ENCODE data around the gene AMPD3.

The AMPD3 gene

DNA sequence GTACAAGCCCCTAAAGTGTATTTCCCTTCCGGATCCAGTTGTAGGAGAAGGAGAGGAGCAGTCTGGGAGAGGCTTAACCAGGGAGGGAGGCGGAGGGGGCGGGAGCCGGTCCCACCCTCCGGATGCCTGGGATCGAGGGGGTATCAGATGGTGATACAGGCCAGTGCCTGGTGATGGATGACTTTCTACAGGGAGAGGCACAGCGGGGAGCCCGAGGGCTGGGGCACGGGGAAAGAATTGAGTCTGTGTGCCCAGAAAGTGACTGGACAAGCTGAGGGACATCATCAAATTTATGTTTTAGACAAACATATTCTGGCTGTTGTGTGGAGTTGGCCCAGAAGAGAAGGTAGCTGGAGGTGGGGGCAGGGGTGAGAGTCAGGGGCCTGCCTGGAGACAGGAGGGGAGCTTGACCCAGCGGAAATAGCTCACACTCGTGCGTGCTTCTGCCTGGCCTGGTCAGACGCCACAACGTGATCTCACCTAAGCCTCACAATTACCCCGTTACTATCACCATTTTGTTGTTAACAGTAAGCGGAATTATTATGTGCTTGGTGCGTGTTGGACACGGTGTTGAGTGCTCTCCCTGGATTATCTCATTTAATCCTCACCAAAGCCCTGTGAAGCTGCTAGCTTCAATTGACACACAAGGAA lies 42.4 kb downstream of the AMPD3 start:
- H3K27ac ChIP-seq (ENCODE audit: poor library complexity, severe bottlenecking): no peak overlapping the region
- DNase-seq (ENCODE audit: low spot score) (no peak), ATAC-seq (ENCODE audit: low read depth) (no peak)
- H3K27me3 ChIP-seq (ENCODE audit: insufficient read depth, poor library complexity, severe bottlenecking): no peaks in the 10 kb centered on the region
- no peak overlapping the region for H3K4me3 ChIP-seq (ENCODE audit: severe bottlenecking)
- no peaks in the 10 kb centered on the region for H3K4me1 ChIP-seq (ENCODE audit: insufficient read depth, poor library complexity, severe bottlenecking)
- H3K36me3 ChIP-seq (ENCODE audit: low read depth): peaks cover 45% of the 10 kb centered on the region
- no peak for TF ChIP-seq CTCF (IDR thresholded peaks at IDR 0.05; ENCODE audit: poor library complexity, severe bottlenecking)
- no peaks in the 10 kb centered on the region for H3K9me3 ChIP-seq (ENCODE audit: severe bottlenecking)

- ATAC-seq (ENCODE audit: low read depth) (no peak), DNase-seq (ENCODE audit: low spot score) (no peak)
- no peak overlapping the region for H3K27ac ChIP-seq (ENCODE audit: poor library complexity, severe bottlenecking)
- no peaks in the 10 kb centered on the region for H3K4me1 ChIP-seq (ENCODE audit: insufficient read depth, poor library complexity, severe bottlenecking)
- peaks cover 49% of the 10 kb centered on the region for H3K36me3 ChIP-seq (ENCODE audit: low read depth)
- TF ChIP-seq CTCF (IDR thresholded peaks at IDR 0.05; ENCODE audit: poor library complexity, severe bottlenecking): no peak
- H3K9me3 ChIP-seq (ENCODE audit: severe bottlenecking): no peaks in the 10 kb centered on the region
- no peaks in the 10 kb centered on the region for H3K27me3 ChIP-seq (ENCODE audit: insufficient read depth, poor library complexity, severe bottlenecking)
- no peak overlapping the region for H3K4me3 ChIP-seq (ENCODE audit: severe bottlenecking)
These were observed 42.9 kb downstream of the AMPD3 start for GRCh38 chr11:10498022-10498400.

- DNase-seq (ENCODE audit: low spot score) (no peak), ATAC-seq (ENCODE audit: low read depth) (no peak)
- TF ChIP-seq CTCF (IDR thresholded peaks at IDR 0.05; ENCODE audit: poor library complexity, severe bottlenecking): no peak
- H3K4me1 ChIP-seq (ENCODE audit: insufficient read depth, poor library complexity, severe bottlenecking): no peaks in the 10 kb centered on the region
- no peaks in the 10 kb centered on the region for H3K27me3 ChIP-seq (ENCODE audit: insufficient read depth, poor library complexity, severe bottlenecking)
- no peak overlapping the region for H3K4me3 ChIP-seq (ENCODE audit: severe bottlenecking)
- peaks cover 51% of the 10 kb centered on the region for H3K36me3 ChIP-seq (ENCODE audit: low read depth)
- no peak overlapping the region for H3K27ac ChIP-seq (ENCODE audit: poor library complexity, severe bottlenecking)
- no peaks in the 10 kb centered on the region for H3K9me3 ChIP-seq (ENCODE audit: severe bottlenecking)
These were observed 43.6 kb downstream of the AMPD3 start for GRCh38 chr11:10498426-10499250.

- no peak for ATAC-seq (ENCODE audit: low read depth)
- Histone ChIP-seq H3K4me3 (ENCODE audit: severe bottlenecking) (no peak overlapping the region), H3K27me3 (ENCODE audit: insufficient read depth, poor library complexity, severe bottlenecking) (no peaks in the 10 kb centered on the region), H3K27ac (ENCODE audit: poor library complexity, severe bottlenecking) (no peak overlapping the region), H3K36me3 (ENCODE audit: low read depth) (peaks cover 49% of the 10 kb centered on the region), H3K4me1 (ENCODE audit: insufficient read depth, poor library complexity, severe bottlenecking) (no peaks in the 10 kb centered on the region), H3K9me3 (ENCODE audit: severe bottlenecking) (no peaks in the 10 kb centered on the region)
- DNase-seq (ENCODE audit: low spot score): no peak
- TF ChIP-seq CTCF (IDR thresholded peaks at IDR 0.05; ENCODE audit: poor library complexity, severe bottlenecking): no peak
These were observed 44.4 kb downstream of the AMPD3 start for GRCh38 chr11:10499452-10499851.

Data from RWPE2 (cell line).